ENCODE measurements around the gene SULT1E1.

GRCh38 chr4:69860052-69860451, at the start of gene SULT1E1:
- TF ChIP-seq CTCF (IDR thresholded peaks at IDR 0.05) (no peak), POLR2A (IDR thresholded peaks at IDR 0.05) (no peak)

Data from ovary (tissue), 3 donors.